Activated naive CD4-positive, alpha-beta T cell treated with anti-CD3 and anti-CD28 coated beads, Interleukin-2, amount 50 U/mL, for 24 hours (primary cell): ENCODE results near the gene ABCB11.

Experiments used
- H3K27ac Mint-ChIP-seq: one replicate; pipeline ENCODE4 v1.8.0; 2021; ENCODE audit warnings: mild to moderate bottlenecking, mixed read lengths
- H3K27me3 Mint-ChIP-seq: one replicate; pipeline ENCODE4 v1.8.0; 2021; ENCODE audit warnings: mixed read lengths
- H3K36me3 Mint-ChIP-seq: one replicate; pipeline ENCODE4 v1.8.0; 2021; ENCODE audit warnings: mixed read lengths
- H3K4me1 Mint-ChIP-seq: one replicate; pipeline ENCODE4 v1.8.0; 2021; ENCODE audit warnings: mixed read lengths
- H3K4me3 Mint-ChIP-seq: one replicate; pipeline ENCODE4 v1.8.0; 2021; ENCODE audit warnings: mild to moderate bottlenecking, mixed read lengths
- H3K9me3 Mint-ChIP-seq: one replicate; pipeline ENCODE4 v1.8.0; 2021; ENCODE audit warnings: mixed read lengths

Gene ABCB11

GRCh38 chr2:169002161-169002738 is 28.9 kb downstream of the ABCB11 start:
- Mint-ChIP-seq H3K27ac (no peak overlapping the region), H3K27me3 (peaks cover 1% of the 10 kb centered on the region), H3K4me3 (no peak overlapping the region), H3K9me3 (no peaks in the 10 kb centered on the region), H3K36me3 (no peaks in the 10 kb centered on the region), H3K4me1 (no peaks in the 10 kb centered on the region)

GRCh38 chr2:169001116-169001815 is 29.9 kb downstream of the ABCB11 start:
- Mint-ChIP-seq H3K4me1 (no peaks in the 10 kb centered on the region), H3K4me3 (no peak overlapping the region), H3K27ac (no peak overlapping the region), H3K9me3 (no peaks in the 10 kb centered on the region), H3K27me3 (peaks cover 1% of the 10 kb centered on the region), H3K36me3 (no peaks in the 10 kb centered on the region)

GRCh38 chr2:168999668-169000213 is 31.4 kb downstream of the ABCB11 start:
- Mint-ChIP-seq H3K27ac (no peak overlapping the region), H3K9me3 (no peaks in the 10 kb centered on the region), H3K4me3 (no peak overlapping the region)

GRCh38 chr2:168998609-168999211 is 32.4 kb downstream of the ABCB11 start:
- Mint-ChIP-seq H3K9me3 (no peaks in the 10 kb centered on the region), H3K36me3 (no peaks in the 10 kb centered on the region), H3K4me3 (no peak overlapping the region), H3K27ac (no peak overlapping the region), H3K27me3 (no peaks in the 10 kb centered on the region), H3K4me1 (no peaks in the 10 kb centered on the region)

More at GRCh38 chr2:168999668-169000213, 31.4 kb downstream of the ABCB11 start:
- Mint-ChIP-seq H3K36me3 (no peaks in the 10 kb centered on the region), H3K27me3 (peaks cover 1% of the 10 kb centered on the region), H3K4me1 (no peaks in the 10 kb centered on the region)

- Mint-ChIP-seq H3K9me3 (no peaks in the 10 kb centered on the region), H3K36me3 (no peaks in the 10 kb centered on the region), H3K27me3 (no peaks in the 10 kb centered on the region), H3K4me3 (no peak overlapping the region), H3K4me1 (no peaks in the 10 kb centered on the region), H3K27ac (no peak overlapping the region)
Observed at GRCh38 chr2:168997794-168998193, 33.3 kb downstream of the ABCB11 start.

GRCh38 chr2:168997118-168997521 is 34.0 kb downstream of the ABCB11 start:
- no peak overlapping the region for H3K27ac Mint-ChIP-seq
- H3K9me3 Mint-ChIP-seq = no peaks in the 10 kb centered on the region
- no peaks in the 10 kb centered on the region for H3K4me1 Mint-ChIP-seq
- H3K36me3 Mint-ChIP-seq = no peaks in the 10 kb centered on the region
- H3K27me3 Mint-ChIP-seq = no peaks in the 10 kb centered on the region
- H3K4me3 Mint-ChIP-seq = no peak overlapping the region

- H3K36me3 Mint-ChIP-seq = no peaks in the 10 kb centered on the region
- no peaks in the 10 kb centered on the region for H3K27me3 Mint-ChIP-seq
- H3K4me3 Mint-ChIP-seq = no peak overlapping the region
- no peak overlapping the region for H3K27ac Mint-ChIP-seq
- H3K4me1 Mint-ChIP-seq = no peaks in the 10 kb centered on the region
- no peaks in the 10 kb centered on the region for H3K9me3 Mint-ChIP-seq
Observed at GRCh38 chr2:168995744-168996143, 35.4 kb downstream of the ABCB11 start.

GRCh38 chr2:168993538-168993937 is 37.6 kb downstream of the ABCB11 start:
- Mint-ChIP-seq H3K4me3 (no peak overlapping the region), H3K4me1 (no peaks in the 10 kb centered on the region), H3K27ac (no peak overlapping the region), H3K9me3 (no peaks in the 10 kb centered on the region), H3K27me3 (peaks cover 2% of the 10 kb centered on the region), H3K36me3 (no peaks in the 10 kb centered on the region)

- Mint-ChIP-seq H3K27me3 (peaks cover 2% of the 10 kb centered on the region), H3K9me3 (no peaks in the 10 kb centered on the region), H3K27ac (no peak overlapping the region), H3K4me3 (no peak overlapping the region), H3K4me1 (no peaks in the 10 kb centered on the region), H3K36me3 (no peaks in the 10 kb centered on the region)
Observed at GRCh38 chr2:168992591-168993349, 38.4 kb downstream of the ABCB11 start.

- H3K4me1 Mint-ChIP-seq = no peaks in the 10 kb centered on the region
- no peak overlapping the region for H3K4me3 Mint-ChIP-seq
- no peaks in the 10 kb centered on the region for H3K36me3 Mint-ChIP-seq
- H3K27ac Mint-ChIP-seq = no peak overlapping the region
- no peaks in the 10 kb centered on the region for H3K9me3 Mint-ChIP-seq
- H3K27me3 Mint-ChIP-seq = peaks cover 2% of the 10 kb centered on the region
Observed at GRCh38 chr2:168992026-168992425, 39.1 kb downstream of the ABCB11 start.

- Mint-ChIP-seq H3K4me3 (no peak overlapping the region), H3K27me3 (peaks cover 2% of the 10 kb centered on the region), H3K4me1 (no peaks in the 10 kb centered on the region), H3K36me3 (no peaks in the 10 kb centered on the region), H3K9me3 (no peaks in the 10 kb centered on the region), H3K27ac (no peak overlapping the region)
Observed at GRCh38 chr2:168988755-168989154, 42.4 kb downstream of the ABCB11 start.

- Mint-ChIP-seq H3K27ac (no peak overlapping the region), H3K4me1 (no peaks in the 10 kb centered on the region), H3K9me3 (no peaks in the 10 kb centered on the region), H3K36me3 (no peaks in the 10 kb centered on the region), H3K27me3 (peaks cover 2% of the 10 kb centered on the region), H3K4me3 (no peak overlapping the region)
Observed at GRCh38 chr2:168986398-168986943, 44.7 kb downstream of the ABCB11 start.

GRCh38 chr2:168981651-168982050 is 49.5 kb downstream of the ABCB11 start:
- Mint-ChIP-seq H3K27ac (no peak overlapping the region), H3K36me3 (no peaks in the 10 kb centered on the region), H3K27me3 (no peaks in the 10 kb centered on the region), H3K4me3 (no peak overlapping the region), H3K4me1 (no peaks in the 10 kb centered on the region), H3K9me3 (no peaks in the 10 kb centered on the region)

GRCh38 chr2:168978461-168978861 is 52.7 kb downstream of the ABCB11 start:
- Mint-ChIP-seq H3K4me1 (no peaks in the 10 kb centered on the region), H3K4me3 (no peak overlapping the region), H3K36me3 (no peaks in the 10 kb centered on the region), H3K27me3 (no peaks in the 10 kb centered on the region), H3K9me3 (no peaks in the 10 kb centered on the region), H3K27ac (no peak overlapping the region)

- H3K27ac Mint-ChIP-seq = no peak overlapping the region
- H3K36me3 Mint-ChIP-seq = no peaks in the 10 kb centered on the region
- no peak overlapping the region for H3K4me3 Mint-ChIP-seq
- no peaks in the 10 kb centered on the region for H3K9me3 Mint-ChIP-seq
- no peaks in the 10 kb centered on the region for H3K27me3 Mint-ChIP-seq
- no peaks in the 10 kb centered on the region for H3K4me1 Mint-ChIP-seq
Observed at GRCh38 chr2:168977608-168978007, 53.5 kb downstream of the ABCB11 start.
